GM19043 (cell line): ENCODE measurements around the gene GPR183.

Experiments used
- ATAC-seq: cut with Tn5 transposase; IDR thresholded peaks from one replicate; pipeline ENCODE4 v1.9.1; 2021; ENCODE audit warnings: low read depth; ENCODE audit not compliant: unreplicated experiment

The GPR183 gene

GRCh38 chr13:99339736-99340397 lies 32.7 kb upstream of the GPR183 start:
- ATAC-seq = no peak

GRCh38 chr13:99339230-99339721 lies 32.1 kb upstream of the GPR183 start:
- no peak for ATAC-seq

GRCh38 chr13:99335603-99336002 lies 28.4 kb upstream of the GPR183 start:
- peak; percentile 78 for ATAC-seq

GRCh38 chr13:99335087-99335486 lies 27.9 kb upstream of the GPR183 start:
- no peak for ATAC-seq

GRCh38 chr13:99334221-99334620 lies 27.0 kb upstream of the GPR183 start:
- no peak for ATAC-seq

GRCh38 chr13:99332456-99332855 lies 25.3 kb upstream of the GPR183 start:
- ATAC-seq = peak; percentile 8

- ATAC-seq = peak; percentile 78
These were observed 24.7 kb upstream of the GPR183 start for GRCh38 chr13:99331881-99332293.

GRCh38 chr13:99330942-99331341 lies 23.7 kb upstream of the GPR183 start:
- no peak for ATAC-seq

GRCh38 chr13:99329477-99329876 lies 22.3 kb upstream of the GPR183 start:
- no peak for ATAC-seq

- ATAC-seq = no peak
These were observed 20.6 kb upstream of the GPR183 start for GRCh38 chr13:99327761-99328160.

- ATAC-seq = no peak
These were observed 19.9 kb upstream of the GPR183 start for GRCh38 chr13:99327126-99327525.

- ATAC-seq = no peak
These were observed 18.8 kb upstream of the GPR183 start for GRCh38 chr13:99326012-99326411.

GRCh38 chr13:99323488-99323887 lies 16.3 kb upstream of the GPR183 start:
- no peak for ATAC-seq

- peak; percentile 78 for ATAC-seq
These were observed 15.3 kb upstream of the GPR183 start for GRCh38 chr13:99322297-99323103.

- ATAC-seq = no peak
These were observed 14.5 kb upstream of the GPR183 start for GRCh38 chr13:99321709-99322108.

GRCh38 chr13:99320693-99321481 lies 13.7 kb upstream of the GPR183 start:
- no peak for ATAC-seq

- ATAC-seq = no peak
These were observed 9.6 kb upstream of the GPR183 start for GRCh38 chr13:99316657-99317256.

- ATAC-seq = no peak
These were observed 9.0 kb upstream of the GPR183 start for GRCh38 chr13:99316224-99316623.

GRCh38 chr13:99315186-99315585 lies 8.0 kb upstream of the GPR183 start:
- no peak for ATAC-seq

GRCh38 chr13:99314640-99315176 lies 7.5 kb upstream of the GPR183 start:
- ATAC-seq = no peak
